ENCODE results near the gene PHGDH. TPM values are rescaled to one million over a fixed set of nuclear protein-coding genes. Genes with fewer than 3 reads are reported as not detected.

PHGDH gene
- total and polyA plus RNA-seq, 9 of the 15 experiments (the other 6 are each of a cell fraction or from before 2014, with no cell fraction given), result 6.7 to 84.2 (median 36.2) TPM

- TF ChIP-seq, protein P1, sequence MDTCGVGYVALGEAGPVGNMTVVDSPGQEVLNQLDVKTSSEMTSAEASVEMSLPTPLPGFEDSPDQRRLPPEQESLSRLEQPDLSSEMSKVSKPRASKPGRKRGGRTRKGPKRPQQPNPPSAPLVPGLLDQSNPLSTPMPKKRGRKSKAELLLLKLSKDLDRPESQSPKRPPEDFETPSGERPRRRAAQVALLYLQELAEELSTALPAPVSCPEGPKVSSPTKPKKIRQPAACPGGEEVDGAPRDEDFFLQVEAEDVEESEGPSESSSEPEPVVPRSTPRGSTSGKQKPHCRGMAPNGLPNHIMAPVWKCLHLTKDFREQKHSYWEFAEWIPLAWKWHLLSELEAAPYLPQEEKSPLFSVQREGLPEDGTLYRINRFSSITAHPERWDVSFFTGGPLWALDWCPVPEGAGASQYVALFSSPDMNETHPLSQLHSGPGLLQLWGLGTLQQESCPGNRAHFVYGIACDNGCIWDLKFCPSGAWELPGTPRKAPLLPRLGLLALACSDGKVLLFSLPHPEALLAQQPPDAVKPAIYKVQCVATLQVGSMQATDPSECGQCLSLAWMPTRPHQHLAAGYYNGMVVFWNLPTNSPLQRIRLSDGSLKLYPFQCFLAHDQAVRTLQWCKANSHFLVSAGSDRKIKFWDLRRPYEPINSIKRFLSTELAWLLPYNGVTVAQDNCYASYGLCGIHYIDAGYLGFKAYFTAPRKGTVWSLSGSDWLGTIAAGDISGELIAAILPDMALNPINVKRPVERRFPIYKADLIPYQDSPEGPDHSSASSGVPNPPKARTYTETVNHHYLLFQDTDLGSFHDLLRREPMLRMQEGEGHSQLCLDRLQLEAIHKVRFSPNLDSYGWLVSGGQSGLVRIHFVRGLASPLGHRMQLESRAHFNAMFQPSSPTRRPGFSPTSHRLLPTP (IDR thresholded peaks at IDR 0.05; ENCODE audit: borderline replicate concordance, extremely low read depth, insufficient read length), result no peak
- TF ChIP-seq POLR3G (IDR thresholded peaks at IDR 0.05; ENCODE audit: extremely low read depth, insufficient read length, insufficient replicate concordance) (no peak), MEF2D (tag; conservative IDR thresholded peaks at IDR 0.05; ENCODE audit: low read depth) (peak; percentile 45; the same call in 1 of the 2 replicates), SP2 (IDR thresholded peaks at IDR 0.05; ENCODE audit: extremely low read depth, low read depth, low read length, poor library complexity, severe bottlenecking) (no peak), BRD9 (IDR thresholded peaks at IDR 0.05; ENCODE audit: low read depth, partially characterized antibody) (no peak), MAFG (tag; conservative IDR thresholded peaks at IDR 0.05) (peak; percentile 98), ZKSCAN3 (CRISPR knock-in tag; IDR thresholded peaks at IDR 0.05) (no peak), NFE2L1 (tag; IDR thresholded peaks at IDR 0.05; ENCODE audit: borderline replicate concordance, low read depth) (no peak), DACH1 (IDR thresholded peaks at IDR 0.05; ENCODE audit: partially characterized antibody) (no peak), NFIC (IDR thresholded peaks at IDR 0.05) (peak; percentile 94), ZNF583 (CRISPR knock-in tag; IDR thresholded peaks at IDR 0.05) (peak; percentile 31; the same call in 1 of the 2 replicates), TSC22D4 (tag; IDR thresholded peaks at IDR 0.05) (no peak), ZNF449 (CRISPR knock-in tag; IDR thresholded peaks at IDR 0.05) (peak; percentile 11; the same call in 1 of the 2 replicates), ILK (tag; IDR thresholded peaks at IDR 0.05; ENCODE audit: borderline replicate concordance, low read depth) (no peak), SPI1 (IDR thresholded peaks at IDR 0.05; ENCODE audit: borderline replicate concordance, low read depth, low read length) (peak; percentile 19; the same call in 1 of the 2 replicates), ZNF212 (CRISPR knock-in tag; IDR thresholded peaks at IDR 0.05) (no peak), NRF1 (conservative IDR thresholded peaks at IDR 0.05 in 1 of 2, IDR thresholded peaks at IDR 0.05 in 1 of 2) (peak; percentile 34 to 35; a peak in 1 of 4 replicates), ZNF764 (CRISPR knock-in tag; IDR thresholded peaks at IDR 0.05; ENCODE audit: low read depth) (no peak), SIN3A (IDR thresholded peaks at IDR 0.05; ENCODE audit: borderline replicate concordance in 2 of 2, control insufficient read depth in 1 of 2, low read depth in 2 of 2, low read length in 2 of 2) (no peak)
- TF ChIP-seq, protein P2, sequence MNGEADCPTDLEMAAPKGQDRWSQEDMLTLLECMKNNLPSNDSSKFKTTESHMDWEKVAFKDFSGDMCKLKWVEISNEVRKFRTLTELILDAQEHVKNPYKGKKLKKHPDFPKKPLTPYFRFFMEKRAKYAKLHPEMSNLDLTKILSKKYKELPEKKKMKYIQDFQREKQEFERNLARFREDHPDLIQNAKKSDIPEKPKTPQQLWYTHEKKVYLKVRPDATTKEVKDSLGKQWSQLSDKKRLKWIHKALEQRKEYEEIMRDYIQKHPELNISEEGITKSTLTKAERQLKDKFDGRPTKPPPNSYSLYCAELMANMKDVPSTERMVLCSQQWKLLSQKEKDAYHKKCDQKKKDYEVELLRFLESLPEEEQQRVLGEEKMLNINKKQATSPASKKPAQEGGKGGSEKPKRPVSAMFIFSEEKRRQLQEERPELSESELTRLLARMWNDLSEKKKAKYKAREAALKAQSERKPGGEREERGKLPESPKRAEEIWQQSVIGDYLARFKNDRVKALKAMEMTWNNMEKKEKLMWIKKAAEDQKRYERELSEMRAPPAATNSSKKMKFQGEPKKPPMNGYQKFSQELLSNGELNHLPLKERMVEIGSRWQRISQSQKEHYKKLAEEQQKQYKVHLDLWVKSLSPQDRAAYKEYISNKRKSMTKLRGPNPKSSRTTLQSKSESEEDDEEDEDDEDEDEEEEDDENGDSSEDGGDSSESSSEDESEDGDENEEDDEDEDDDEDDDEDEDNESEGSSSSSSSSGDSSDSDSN (IDR thresholded peaks at IDR 0.05; ENCODE audit: borderline replicate concordance in 1 of 2, low read depth in 2 of 2, low read length in 2 of 2), result peak; percentile 94 to 99; a peak in 3 of 4 replicates
These were observed 25.4 kb downstream of the PHGDH start (continued) for GRCh38 chr1:119737040-119737682.

Measured in K562 (cell line).